ENCODE measurements around the gene MICB. TPM values are rescaled to one million over a fixed set of nuclear protein-coding genes. Genes with fewer than 3 reads are reported as not detected.
A peak's percentile ranks its signal among the peaks of the same experiment; 100 is the strongest.

The MICB gene
- total RNA-seq, 1 experiment from 2014 or later: 37.0 TPM

- DNase-seq (ENCODE audit: low spot score) (no peak), ATAC-seq (peak; percentile 46)
- ChIA-PET CTCF (interaction anchor here (0.6 to 2.9 kb wide), 14 partner anchors 8 to 310 kb away, joined by 3 to 47 read pairs (median 4); partner anchors contain the start of gene NFKBIL1), POLR2A (interaction anchor here (0.9 to 1.2 kb wide), 2 partner anchors 20 to 59 kb away, joined by 4 to 5 read pairs; partner anchors contain the start of gene MICA)
- no peak for TF ChIP-seq PRRX2 (CRISPR knock-in tag; IDR thresholded peaks at IDR 0.05)
- TF ChIP-seq PRDM15 (CRISPR knock-in tag; IDR thresholded peaks at IDR 0.05): peak; percentile 44; the same call in 1 of the 2 replicates
- Mint-ChIP-seq H3K27me3 (ENCODE audit: low read depth) (peaks cover 45% of the 10 kb centered on the region), H3K27ac (no peak overlapping the region), H3K4me3 (peak overlapping the region; percentile 79), H3K4me1 (peaks cover 10% of the 10 kb centered on the region), H3K36me3 (no peaks in the 10 kb centered on the region), H3K9me3 (peaks cover 3% of the 10 kb centered on the region; the same call in 1 of the 2 replicates)
Measured at GRCh38 chr6:31462026-31462963, 35.6 kb upstream of the MICB start.

DNA sequence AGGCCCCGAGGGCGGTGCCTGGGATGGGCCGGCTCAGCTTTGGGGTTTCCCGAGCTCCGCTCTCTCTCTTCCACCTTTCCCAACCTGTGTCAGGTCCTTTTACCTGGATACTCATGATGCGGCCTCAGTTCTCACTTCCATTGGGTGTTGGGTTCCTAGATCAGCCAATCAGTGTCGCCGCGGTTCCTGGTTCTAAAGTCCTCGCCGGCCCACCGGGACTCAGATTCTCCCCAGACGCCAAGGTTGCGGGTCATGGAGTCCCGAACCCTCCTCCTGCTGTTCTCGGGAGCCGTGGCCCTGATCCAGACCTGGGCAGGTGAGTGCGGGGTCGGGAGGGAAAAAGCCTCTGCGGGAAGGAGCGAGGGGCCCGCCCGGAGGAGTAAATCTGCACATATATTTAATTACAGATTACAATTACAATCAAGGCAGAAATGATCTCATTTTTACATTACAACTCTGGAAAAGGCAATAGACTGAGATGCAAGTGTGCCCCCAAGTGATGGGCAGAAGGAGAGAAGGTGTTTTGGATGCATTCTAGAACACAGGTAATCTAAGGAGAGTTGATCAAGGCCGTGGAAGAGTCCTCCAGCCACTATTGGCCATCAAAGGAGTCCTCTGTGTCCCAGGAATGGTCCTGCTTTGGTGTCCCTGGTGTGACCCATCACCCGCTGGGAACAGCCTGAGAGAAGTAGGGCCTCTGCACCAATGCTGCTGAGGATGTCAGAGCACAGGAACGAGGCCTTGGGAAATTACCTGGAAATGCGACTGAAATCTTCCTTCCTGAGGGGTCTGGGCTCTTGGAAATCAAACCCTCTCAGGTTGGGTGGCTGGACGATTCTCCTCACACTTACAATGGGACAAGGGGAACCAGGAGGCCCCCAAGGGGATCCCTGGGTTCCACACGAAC lies 34.7 kb upstream of the MICB start:
- Mint-ChIP-seq H3K4me1 (peaks cover 10% of the 10 kb centered on the region), H3K27me3 (ENCODE audit: low read depth) (peaks cover 45% of the 10 kb centered on the region), H3K9me3 (peaks cover 3% of the 10 kb centered on the region; the same call in 1 of the 2 replicates), H3K4me3 (peak overlapping the region; percentile 79), H3K27ac (no peak overlapping the region), H3K36me3 (no peaks in the 10 kb centered on the region)
- DNase-seq (ENCODE audit: low spot score) (peak; percentile 93), ATAC-seq (peak; percentile 99)
- CTCF ChIA-PET: interaction anchor here (0.6 to 2.9 kb wide), 12 partner anchors 11 to 309 kb away, joined by 3 to 47 read pairs (median 4); partner anchors contain the start of gene NFKBIL1
- POLR2A ChIA-PET: interaction anchor here (0.9 to 1.2 kb wide), 2 partner anchors 20 to 60 kb away, joined by 4 to 5 read pairs; partner anchors contain the start of gene MICA
- TF ChIP-seq CREM (CRISPR knock-in tag; IDR thresholded peaks at IDR 0.05) (peak; percentile 89), NFYB (CRISPR knock-in tag; conservative IDR thresholded peaks at IDR 0.05; ENCODE audit: low read depth) (peak; percentile 82), ESRRA (CRISPR knock-in tag; IDR thresholded peaks at IDR 0.05; ENCODE audit: borderline replicate concordance) (no peak)
- TF ChIP-seq, protein P1, sequence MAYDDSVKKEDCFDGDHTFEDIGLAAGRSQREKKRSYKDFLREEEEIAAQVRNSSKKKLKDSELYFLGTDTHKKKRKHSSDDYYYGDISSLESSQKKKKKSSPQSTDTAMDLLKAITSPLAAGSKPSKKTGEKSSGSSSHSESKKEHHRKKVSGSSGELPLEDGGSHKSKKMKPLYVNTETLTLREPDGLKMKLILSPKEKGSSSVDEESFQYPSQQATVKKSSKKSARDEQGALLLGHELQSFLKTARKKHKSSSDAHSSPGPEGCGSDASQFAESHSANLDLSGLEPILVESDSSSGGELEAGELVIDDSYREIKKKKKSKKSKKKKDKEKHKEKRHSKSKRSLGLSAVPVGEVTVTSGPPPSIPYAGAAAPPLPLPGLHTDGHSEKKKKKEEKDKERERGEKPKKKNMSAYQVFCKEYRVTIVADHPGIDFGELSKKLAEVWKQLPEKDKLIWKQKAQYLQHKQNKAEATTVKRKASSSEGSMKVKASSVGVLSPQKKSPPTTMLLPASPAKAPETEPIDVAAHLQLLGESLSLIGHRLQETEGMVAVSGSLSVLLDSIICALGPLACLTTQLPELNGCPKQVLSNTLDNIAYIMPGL (CRISPR knock-in tag; IDR thresholded peaks at IDR 0.05): 0 out of 2 replicates have a peak, but pooled peaks have one; percentile 45

GRCh38 chr6:31464252-31465184 lies 33.4 kb upstream of the MICB start:
- Mint-ChIP-seq H3K4me3 (peak overlapping the region; percentile 79; the same call in 1 of the 2 replicates), H3K4me1 (peaks cover 10% of the 10 kb centered on the region), H3K9me3 (peaks cover 3% of the 10 kb centered on the region; the same call in 1 of the 2 replicates), H3K27ac (no peak overlapping the region), H3K36me3 (no peaks in the 10 kb centered on the region), H3K27me3 (ENCODE audit: low read depth) (peaks cover 40% of the 10 kb centered on the region)
- ChIA-PET POLR2A (no interaction called here), CTCF (no interaction called here)
- ATAC-seq: no peak
- TF ChIP-seq, protein P2, sequence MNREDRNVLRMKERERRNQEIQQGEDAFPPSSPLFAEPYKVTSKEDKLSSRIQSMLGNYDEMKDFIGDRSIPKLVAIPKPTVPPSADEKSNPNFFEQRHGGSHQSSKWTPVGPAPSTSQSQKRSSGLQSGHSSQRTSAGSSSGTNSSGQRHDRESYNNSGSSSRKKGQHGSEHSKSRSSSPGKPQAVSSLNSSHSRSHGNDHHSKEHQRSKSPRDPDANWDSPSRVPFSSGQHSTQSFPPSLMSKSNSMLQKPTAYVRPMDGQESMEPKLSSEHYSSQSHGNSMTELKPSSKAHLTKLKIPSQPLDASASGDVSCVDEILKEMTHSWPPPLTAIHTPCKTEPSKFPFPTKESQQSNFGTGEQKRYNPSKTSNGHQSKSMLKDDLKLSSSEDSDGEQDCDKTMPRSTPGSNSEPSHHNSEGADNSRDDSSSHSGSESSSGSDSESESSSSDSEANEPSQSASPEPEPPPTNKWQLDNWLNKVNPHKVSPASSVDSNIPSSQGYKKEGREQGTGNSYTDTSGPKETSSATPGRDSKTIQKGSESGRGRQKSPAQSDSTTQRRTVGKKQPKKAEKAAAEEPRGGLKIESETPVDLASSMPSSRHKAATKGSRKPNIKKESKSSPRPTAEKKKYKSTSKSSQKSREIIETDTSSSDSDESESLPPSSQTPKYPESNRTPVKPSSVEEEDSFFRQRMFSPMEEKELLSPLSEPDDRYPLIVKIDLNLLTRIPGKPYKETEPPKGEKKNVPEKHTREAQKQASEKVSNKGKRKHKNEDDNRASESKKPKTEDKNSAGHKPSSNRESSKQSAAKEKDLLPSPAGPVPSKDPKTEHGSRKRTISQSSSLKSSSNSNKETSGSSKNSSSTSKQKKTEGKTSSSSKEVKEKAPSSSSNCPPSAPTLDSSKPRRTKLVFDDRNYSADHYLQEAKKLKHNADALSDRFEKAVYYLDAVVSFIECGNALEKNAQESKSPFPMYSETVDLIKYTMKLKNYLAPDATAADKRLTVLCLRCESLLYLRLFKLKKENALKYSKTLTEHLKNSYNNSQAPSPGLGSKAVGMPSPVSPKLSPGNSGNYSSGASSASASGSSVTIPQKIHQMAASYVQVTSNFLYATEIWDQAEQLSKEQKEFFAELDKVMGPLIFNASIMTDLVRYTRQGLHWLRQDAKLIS (CRISPR knock-in tag; IDR thresholded peaks at IDR 0.05; ENCODE audit: borderline replicate concordance): no peak
- no peak for DNase-seq (ENCODE audit: low spot score)
